D721Med (cell line): ENCODE data around the gene SLC43A2.
A peak's percentile ranks its signal among the peaks of the same experiment; 100 is the strongest.
"Not testable (repeated sequence)": the region's sequence is repeated elsewhere in the genome, so short reads cannot be mapped to it uniquely, and the experiment has no call there.

Experiments
- DNase-seq: peaks from one replicate; pipeline ENCODE4 v3.0.0; 2011; ENCODE audit warnings: low spot score; ENCODE audit not compliant: insufficient read length
- FAIRE-seq: peaks from 2 replicates; lab custom pipeline; 2011; peaks lifted over from hg19 to GRCh38; lab: Jason Lieb, UNC
- CTCF ChIP-seq: IDR thresholded peaks from 2 replicates; pipeline ENCODE4 v1.5.1; 2012; ENCODE audit warnings: mild to moderate bottlenecking, control low read depth; ENCODE audit not compliant: insufficient read depth; ENCODE audit errors: missing control alignments

The SLC43A2 gene

GRCh38 chr17:1577182-1577581 is 51.5 kb downstream of the SLC43A2 start:
- DNase-seq (no peak), FAIRE-seq (no peak)
- no peak for TF ChIP-seq CTCF

GRCh38 chr17:1576500-1576899 is 52.1 kb downstream of the SLC43A2 start:
- FAIRE-seq (no peak), DNase-seq (no peak)
- TF ChIP-seq CTCF = no peak

GRCh38 chr17:1574697-1575471 is 53.8 kb downstream of the SLC43A2 start:
- no peak for TF ChIP-seq CTCF
- DNase-seq (no peak), FAIRE-seq (no peak)

GRCh38 chr17:1573932-1574696 is 54.5 kb downstream of the SLC43A2 start:
- FAIRE-seq = no peak
- DNase-seq = peak; percentile 83
- peak; percentile 2 for TF ChIP-seq CTCF

- FAIRE-seq, DNase-seq: not testable (repeated sequence)
These were observed 56.0 kb downstream of the SLC43A2 start for GRCh38 chr17:1572646-1573045.

GRCh38 chr17:1571341-1571704 is 57.3 kb downstream of the SLC43A2 start:
- TF ChIP-seq CTCF = no peak
- no peak for FAIRE-seq
- no peak for DNase-seq

GRCh38 chr17:1568950-1569810 is 59.5 kb downstream of the SLC43A2 start:
- DNase-seq (no peak), FAIRE-seq (no peak)
- no peak for TF ChIP-seq CTCF
